Measurements from ENCODE around the gene REXO2.

DNA sequence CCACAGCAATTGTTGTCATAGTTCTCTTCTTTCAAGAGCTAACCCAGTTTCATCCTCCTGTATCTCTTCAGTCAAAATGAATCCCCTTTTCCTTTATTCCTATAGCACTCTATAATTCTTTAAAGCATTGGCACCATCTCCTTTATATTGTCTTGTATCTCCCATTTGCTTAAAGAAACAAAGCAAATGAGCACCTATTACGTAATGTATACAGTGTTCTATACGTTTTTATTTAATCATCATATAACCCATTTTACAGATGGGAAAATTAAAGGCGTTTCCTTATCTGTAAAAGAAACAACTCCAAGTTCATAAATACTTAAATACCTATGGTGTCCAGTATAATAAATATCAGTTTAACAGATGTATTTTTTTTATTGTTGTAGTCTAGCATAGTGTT is 6.4 kb upstream of the REXO2 start:
- TF ChIP-seq ZNF157 (tag by site-specific recombination; IDR thresholded peaks at IDR 0.05) (no peak), GLIS1 (tag by site-specific recombination; IDR thresholded peaks at IDR 0.05) (no peak), ZBTB7A (tag by site-specific recombination; IDR thresholded peaks at IDR 0.05; ENCODE audit: low read depth) (no peak), ZNF10 (tag by site-specific recombination; IDR thresholded peaks at IDR 0.05) (no peak), ZBTB1 (tag by site-specific recombination; IDR thresholded peaks at IDR 0.05) (no peak), TCF7L2 (IDR thresholded peaks at IDR 0.05; ENCODE audit: borderline replicate concordance, low read depth, low read length) (no peak), ZNF112 (tag by site-specific recombination; IDR thresholded peaks at IDR 0.05) (no peak), REPIN1 (tag by site-specific recombination; IDR thresholded peaks at IDR 0.05; ENCODE audit: low read depth) (no peak), SCRT1 (tag by site-specific recombination; IDR thresholded peaks at IDR 0.05; ENCODE audit: borderline replicate concordance) (no peak), KLF7 (tag by site-specific recombination; IDR thresholded peaks at IDR 0.05; ENCODE audit: borderline replicate concordance) (no peak)
- TF ChIP-seq, protein P1, sequence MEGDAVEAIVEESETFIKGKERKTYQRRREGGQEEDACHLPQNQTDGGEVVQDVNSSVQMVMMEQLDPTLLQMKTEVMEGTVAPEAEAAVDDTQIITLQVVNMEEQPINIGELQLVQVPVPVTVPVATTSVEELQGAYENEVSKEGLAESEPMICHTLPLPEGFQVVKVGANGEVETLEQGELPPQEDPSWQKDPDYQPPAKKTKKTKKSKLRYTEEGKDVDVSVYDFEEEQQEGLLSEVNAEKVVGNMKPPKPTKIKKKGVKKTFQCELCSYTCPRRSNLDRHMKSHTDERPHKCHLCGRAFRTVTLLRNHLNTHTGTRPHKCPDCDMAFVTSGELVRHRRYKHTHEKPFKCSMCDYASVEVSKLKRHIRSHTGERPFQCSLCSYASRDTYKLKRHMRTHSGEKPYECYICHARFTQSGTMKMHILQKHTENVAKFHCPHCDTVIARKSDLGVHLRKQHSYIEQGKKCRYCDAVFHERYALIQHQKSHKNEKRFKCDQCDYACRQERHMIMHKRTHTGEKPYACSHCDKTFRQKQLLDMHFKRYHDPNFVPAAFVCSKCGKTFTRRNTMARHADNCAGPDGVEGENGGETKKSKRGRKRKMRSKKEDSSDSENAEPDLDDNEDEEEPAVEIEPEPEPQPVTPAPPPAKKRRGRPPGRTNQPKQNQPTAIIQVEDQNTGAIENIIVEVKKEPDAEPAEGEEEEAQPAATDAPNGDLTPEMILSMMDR (tag by site-specific recombination; IDR thresholded peaks at IDR 0.05) = no peak
- TF ChIP-seq, protein P2, sequence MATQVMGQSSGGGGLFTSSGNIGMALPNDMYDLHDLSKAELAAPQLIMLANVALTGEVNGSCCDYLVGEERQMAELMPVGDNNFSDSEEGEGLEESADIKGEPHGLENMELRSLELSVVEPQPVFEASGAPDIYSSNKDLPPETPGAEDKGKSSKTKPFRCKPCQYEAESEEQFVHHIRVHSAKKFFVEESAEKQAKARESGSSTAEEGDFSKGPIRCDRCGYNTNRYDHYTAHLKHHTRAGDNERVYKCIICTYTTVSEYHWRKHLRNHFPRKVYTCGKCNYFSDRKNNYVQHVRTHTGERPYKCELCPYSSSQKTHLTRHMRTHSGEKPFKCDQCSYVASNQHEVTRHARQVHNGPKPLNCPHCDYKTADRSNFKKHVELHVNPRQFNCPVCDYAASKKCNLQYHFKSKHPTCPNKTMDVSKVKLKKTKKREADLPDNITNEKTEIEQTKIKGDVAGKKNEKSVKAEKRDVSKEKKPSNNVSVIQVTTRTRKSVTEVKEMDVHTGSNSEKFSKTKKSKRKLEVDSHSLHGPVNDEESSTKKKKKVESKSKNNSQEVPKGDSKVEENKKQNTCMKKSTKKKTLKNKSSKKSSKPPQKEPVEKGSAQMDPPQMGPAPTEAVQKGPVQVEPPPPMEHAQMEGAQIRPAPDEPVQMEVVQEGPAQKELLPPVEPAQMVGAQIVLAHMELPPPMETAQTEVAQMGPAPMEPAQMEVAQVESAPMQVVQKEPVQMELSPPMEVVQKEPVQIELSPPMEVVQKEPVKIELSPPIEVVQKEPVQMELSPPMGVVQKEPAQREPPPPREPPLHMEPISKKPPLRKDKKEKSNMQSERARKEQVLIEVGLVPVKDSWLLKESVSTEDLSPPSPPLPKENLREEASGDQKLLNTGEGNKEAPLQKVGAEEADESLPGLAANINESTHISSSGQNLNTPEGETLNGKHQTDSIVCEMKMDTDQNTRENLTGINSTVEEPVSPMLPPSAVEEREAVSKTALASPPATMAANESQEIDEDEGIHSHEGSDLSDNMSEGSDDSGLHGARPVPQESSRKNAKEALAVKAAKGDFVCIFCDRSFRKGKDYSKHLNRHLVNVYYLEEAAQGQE (tag by site-specific recombination; IDR thresholded peaks at IDR 0.05) = no peak
- TF ChIP-seq, protein P3, sequence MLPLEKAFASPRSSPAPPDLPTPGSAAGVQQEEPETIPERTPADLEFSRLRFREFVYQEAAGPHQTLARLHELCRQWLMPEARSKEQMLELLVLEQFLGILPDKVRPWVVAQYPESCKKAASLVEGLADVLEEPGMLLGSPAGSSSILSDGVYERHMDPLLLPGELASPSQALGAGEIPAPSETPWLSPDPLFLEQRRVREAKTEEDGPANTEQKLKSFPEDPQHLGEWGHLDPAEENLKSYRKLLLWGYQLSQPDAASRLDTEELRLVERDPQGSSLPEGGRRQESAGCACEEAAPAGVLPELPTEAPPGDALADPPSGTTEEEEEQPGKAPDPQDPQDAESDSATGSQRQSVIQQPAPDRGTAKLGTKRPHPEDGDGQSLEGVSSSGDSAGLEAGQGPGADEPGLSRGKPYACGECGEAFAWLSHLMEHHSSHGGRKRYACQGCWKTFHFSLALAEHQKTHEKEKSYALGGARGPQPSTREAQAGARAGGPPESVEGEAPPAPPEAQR (tag by site-specific recombination; IDR thresholded peaks at IDR 0.05) = no peak

Data from HEK293 (cell line).